Fibroblast of skin of right biceps (primary cell): ENCODE measurements around the gene CIAO2B.
"Not testable (repeated sequence)": the region's sequence is repeated elsewhere in the genome, so short reads cannot be mapped to it uniquely, and the experiment has no call there.

ENCODE experiments used
- DNase-seq: peaks from one replicate; pipeline ENCODE4 v3.0.0-alpha.2; 2013

CIAO2B gene

DNA sequence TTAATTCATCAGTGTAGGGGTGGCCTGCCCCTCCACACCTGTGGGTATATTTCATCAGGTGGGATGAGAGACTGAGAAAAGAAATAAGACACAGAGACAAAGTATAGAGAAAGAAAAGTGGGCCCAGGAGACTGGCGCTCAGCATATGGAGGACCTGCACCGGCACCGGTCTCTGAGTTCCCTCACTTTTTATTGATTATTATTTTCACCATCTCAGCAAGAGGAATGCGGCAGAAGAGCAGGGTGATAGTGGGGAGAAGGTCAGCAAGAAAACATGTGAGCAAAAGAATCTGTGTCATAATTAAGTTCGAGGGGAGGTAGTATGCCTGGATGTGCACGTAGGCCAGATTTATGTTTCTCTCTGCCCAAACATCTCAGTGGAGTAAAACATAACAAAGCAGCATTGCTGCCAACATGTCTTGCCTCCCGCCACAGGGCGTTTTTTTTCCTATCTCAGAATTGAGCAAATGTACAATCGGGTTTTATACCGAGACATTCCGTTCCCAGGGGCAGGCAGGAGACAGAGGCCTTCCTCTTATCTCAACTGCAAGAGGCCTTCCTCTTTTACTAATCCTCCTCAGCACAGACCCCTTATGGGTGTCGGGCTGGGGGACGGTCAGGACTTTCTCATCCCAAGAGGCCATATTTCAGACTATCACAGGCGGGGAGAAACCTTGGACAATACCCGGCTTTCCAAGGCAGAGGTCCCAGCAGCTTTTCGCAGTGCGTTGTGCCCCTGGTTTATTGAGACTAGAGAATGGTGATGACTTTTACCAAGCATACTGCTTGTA, 21.4 kb upstream of the CIAO2B start:
- not testable (repeated sequence) for DNase-seq

DNA sequence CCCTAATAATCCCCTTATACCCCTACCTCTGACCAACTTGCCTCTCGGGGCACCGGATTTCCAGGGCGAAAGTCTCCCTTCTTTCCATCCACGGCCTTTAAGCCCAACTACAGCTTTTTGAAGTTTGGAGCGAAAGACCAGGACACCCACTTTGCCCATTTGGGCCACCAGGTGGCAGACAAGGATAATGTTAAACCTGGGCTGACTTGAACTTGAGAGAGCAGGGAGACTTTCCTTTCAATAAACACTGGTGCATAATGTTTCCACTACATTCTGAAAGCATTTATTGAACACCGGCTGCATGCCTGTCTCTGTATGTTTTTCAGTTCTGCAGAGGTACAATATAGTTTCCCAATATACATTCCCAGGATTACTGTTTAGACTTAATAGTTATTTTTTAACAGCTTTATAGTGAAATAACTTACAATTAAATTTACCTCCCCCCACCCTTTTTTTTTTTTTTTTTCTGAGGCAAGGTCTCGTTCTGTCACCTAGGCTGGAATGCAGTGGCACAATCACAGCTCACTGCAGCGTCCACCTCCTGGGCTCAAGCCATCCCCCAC, 20.0 kb upstream of the CIAO2B start:
- peak; percentile 68 for DNase-seq

DNA sequence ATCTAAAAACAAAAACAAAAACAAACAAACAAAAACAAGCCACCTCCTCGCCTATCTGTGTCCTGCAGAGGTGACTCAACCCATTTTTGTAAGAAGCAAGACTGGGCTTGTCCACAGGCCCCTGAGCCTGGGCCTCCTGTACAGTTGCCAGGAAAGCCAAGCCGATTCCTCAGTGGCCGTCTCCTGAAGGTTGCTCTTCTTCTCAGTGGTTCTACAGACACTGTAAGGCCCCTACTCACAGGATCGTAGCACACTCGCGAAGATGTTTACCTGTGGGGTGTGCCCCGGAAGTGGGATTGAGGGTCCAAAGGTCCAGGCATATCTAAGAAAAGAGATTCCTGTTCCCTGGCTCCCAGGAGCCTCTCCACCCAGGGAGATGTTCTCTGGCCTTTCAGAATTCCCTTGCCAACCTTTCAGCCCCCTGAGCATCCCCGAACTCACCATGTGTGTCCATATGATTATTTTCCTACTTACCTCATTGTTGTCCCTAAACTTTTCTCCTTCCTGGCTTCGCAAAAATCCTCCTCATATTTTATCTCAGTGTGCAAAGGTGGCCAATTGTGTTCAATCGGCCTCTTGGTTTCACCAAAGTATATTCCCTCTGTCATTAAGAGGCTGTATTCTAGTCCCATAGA, 19.4 kb upstream of the CIAO2B start:
- DNase-seq = no peak

- DNase-seq = no peak
These were observed 18.4 kb upstream of the CIAO2B start for GRCh38 chr16:66952430-66953110.

DNA sequence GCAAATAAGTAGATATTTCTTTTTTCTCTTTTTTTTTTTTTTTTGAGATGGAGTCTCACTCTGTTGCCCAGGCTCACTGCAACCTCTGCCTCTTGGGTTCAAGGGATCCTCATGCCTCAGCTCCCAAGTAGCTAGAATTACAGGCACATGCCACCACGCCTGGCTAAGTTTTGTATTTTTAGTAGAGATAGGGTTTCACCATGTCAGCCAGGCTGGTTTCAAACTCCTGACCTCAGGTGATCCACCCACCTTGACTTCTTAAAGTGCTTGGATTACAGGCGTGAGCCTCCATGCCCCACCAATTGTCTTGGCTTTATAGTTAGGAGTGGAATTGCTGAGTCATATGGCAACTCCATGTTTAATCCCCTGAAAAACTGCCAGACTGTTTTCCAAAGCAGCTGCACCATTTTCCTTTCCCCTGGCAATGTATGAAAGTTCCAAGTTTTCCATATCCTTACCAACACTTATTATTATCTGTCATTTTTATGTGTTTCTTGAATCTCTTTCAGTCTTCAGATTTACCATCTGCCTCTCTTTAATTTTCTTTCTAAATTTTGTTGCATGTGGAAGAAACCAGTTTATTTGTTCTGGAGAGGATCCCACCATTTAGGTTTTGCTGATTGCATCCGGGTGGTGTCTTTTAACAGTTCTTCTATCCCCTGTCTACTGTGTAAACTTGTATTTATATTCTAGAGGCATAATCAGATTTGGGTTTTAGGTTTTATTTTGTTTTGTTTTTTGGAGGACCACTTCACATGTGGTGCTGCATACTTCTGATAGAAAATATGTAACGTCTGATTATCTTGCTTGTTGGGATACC, 17.0 kb upstream of the CIAO2B start:
- DNase-seq = no peak

GRCh38 chr16:66950437-66950836, 16.2 kb upstream of the CIAO2B start:
- no peak for DNase-seq

GRCh38 chr16:66949472-66949871, 15.3 kb upstream of the CIAO2B start:
- no peak for DNase-seq

GRCh38 chr16:66948837-66949225, 14.6 kb upstream of the CIAO2B start:
- DNase-seq = no peak

- no peak for DNase-seq
These were observed 14.1 kb upstream of the CIAO2B start for GRCh38 chr16:66948134-66948836.

GRCh38 chr16:66947302-66948065, 13.3 kb upstream of the CIAO2B start:
- DNase-seq = peak; percentile 76

- no peak for DNase-seq
These were observed 12.7 kb upstream of the CIAO2B start for GRCh38 chr16:66946974-66947301.

- no peak for DNase-seq
These were observed 12.3 kb upstream of the CIAO2B start for GRCh38 chr16:66946541-66946940.

- DNase-seq = no peak
These were observed 11.7 kb upstream of the CIAO2B start for GRCh38 chr16:66945939-66946338.

DNA sequence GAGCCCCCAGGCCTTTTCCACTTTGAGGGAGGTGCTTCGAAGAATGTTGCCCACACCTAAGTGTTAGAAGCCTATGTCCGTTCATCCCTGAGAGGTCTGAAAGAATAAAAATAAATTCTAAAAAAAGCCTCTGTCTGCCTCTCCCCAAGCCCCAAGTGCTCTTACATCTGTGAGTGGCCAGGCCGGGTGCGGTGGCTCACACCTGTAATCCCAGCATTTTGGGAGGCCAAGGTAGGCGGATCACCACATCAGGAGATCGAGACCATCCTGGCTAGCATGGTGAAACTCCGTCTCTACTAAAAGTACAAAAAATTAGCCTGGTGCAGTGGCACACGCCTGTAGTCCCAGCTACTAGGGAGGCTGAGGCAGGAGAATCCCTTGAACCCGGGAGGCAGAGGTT, 10.8 kb upstream of the CIAO2B start:
- not testable (repeated sequence) for DNase-seq

GRCh38 chr16:66944054-66944441, 9.8 kb upstream of the CIAO2B start:
- DNase-seq = no peak

GRCh38 chr16:66943426-66944053, 9.3 kb upstream of the CIAO2B start:
- no peak for DNase-seq

- no peak for DNase-seq
These were observed 8.8 kb upstream of the CIAO2B start for GRCh38 chr16:66942981-66943380.

DNA sequence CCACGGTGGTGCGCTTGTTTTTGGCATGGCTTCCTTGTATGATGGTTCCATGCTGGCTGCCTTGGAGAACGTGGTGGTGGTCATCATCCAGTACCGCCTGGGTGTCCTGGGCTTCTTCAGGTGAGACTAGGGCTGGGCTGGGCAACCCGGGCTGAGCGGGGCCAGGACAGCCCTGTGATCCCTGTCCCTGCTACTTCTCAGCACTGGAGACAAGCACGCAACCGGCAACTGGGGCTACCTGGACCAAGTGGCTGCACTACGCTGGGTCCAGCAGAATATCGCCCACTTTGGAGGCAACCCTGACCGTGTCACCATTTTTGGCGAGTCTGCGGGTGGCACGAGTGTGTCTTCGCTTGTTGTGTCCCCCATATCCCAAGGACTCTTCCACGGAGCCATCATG, 6.0 kb upstream of the CIAO2B start:
- DNase-seq = no peak

DNA sequence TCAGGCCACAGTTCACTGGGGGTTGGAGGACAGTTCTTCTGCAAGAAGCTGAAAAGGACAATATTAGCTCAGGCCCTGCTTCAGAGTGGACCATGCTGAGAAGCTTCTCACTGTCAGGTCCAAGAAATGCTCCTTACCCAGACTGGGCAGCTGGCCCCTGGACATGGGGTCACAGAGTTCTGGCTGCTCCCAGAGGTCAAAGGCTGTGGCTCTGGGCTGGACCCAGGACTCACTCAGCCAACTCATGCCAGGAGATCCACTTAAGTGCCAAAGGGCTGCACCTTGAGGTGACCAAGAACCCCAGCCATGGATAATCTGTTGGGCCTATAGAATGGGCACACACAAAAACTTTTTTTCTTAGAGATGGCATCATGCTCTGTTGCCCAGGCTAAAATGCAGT, 5.2 kb upstream of the CIAO2B start:
- no peak for DNase-seq

DNA sequence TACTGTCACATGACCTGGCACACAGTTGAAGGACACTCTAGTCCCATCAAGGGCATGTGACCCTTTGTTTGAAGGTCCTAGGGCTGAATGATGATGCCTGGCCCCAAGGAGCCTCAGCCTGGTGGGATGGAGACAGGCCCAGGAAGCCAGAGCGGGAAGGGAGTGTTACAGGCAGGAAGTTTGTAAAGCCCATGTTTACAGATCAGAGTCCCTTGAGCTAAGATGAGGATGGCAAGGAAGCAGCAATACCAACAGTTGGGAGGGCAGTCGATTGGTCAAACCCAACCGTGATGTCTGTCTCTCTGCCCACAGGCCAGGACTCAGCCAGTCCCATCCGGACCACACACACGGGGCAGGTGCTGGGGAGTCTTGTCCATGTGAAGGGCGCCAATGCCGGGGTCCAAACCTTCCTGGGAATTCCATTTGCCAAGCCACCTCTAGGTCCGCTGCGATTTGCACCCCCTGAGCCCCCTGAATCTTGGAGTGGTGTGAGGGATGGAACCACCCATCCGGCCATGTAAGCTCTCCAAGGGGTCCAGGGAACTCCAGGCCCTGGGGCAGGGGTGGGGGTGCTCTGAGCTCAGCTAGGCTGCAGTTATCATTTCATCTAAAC, 3.6 kb upstream of the CIAO2B start:
- DNase-seq = no peak
